Measurements from ENCODE around the gene RAB8B. TPM values are rescaled to one million over a fixed set of nuclear protein-coding genes. Genes with fewer than 3 reads are reported as not detected.

Gene RAB8B
- total and polyA plus RNA-seq, 4 donors: 34.4 to 104 (median 53.5) TPM

DNA sequence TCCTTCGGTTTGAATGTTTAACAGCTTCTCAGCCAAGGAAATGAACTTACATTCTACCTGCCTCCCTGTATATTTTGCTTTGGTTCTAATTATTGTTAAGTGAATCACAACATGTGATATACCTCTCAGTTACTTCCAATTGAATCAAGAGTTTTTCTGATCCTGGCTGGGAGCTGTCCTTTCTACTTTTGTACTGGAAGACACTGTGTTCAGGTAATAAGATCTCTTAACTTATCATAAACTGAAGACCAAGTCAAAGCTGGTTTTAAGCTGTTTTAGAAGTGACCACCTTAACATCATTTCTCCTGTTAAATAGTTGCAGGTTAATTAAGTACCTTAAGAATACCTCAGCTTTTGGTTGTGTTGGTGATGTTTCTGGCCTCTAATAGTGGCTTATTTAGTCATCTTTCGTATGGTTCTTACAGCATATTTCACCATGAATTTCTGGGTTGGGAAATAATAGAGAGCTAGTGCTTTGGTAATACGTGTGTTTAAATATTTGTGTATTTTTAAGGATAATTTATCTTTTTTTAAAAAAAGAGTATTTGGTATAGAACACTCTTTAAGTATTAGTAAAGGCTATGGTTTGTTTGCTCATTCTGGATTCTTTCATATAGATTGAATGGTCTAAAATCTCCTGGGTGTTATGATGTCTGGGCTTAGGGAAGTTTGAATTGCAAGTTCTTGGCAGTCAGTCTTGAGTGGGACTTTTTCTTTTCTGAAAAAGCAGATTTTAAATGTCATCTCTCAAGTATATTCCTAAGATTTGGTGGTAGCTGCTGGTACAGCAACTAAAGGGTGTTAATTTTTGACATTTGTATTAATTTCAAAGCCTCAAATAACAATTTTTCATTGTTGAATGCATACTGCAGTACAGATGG is 1.6 kb downstream of the RAB8B start:
- H3K27me3 ChIP-seq (ENCODE audit: control insufficient read depth, insufficient read depth, low read length): no peaks in the 10 kb centered on the region
- peaks cover 6% of the 10 kb centered on the region for H3K4me1 ChIP-seq (ENCODE audit: control insufficient read depth, insufficient read depth, low read length)
- no peaks in the 10 kb centered on the region for H3K36me3 ChIP-seq (ENCODE audit: control insufficient read depth, insufficient read depth, low read length)
- H3K27ac ChIP-seq (ENCODE audit: low read depth, low read length): peak overlapping the region; percentile 78
- no CpG with 5 or more reads among the region's 3 CpGs for WGBS (ENCODE audit: insufficient coverage)
- no peak for DNase-seq (ENCODE audit: low read depth in 4 of 6, low spot score in 6 of 6)
- H3K4me3 ChIP-seq (ENCODE audit: low read depth, low read length): peak overlapping the region; percentile 89
- H3K9me3 ChIP-seq (ENCODE audit: control insufficient read depth, insufficient read depth, low read length): no peaks in the 10 kb centered on the region

DNA sequence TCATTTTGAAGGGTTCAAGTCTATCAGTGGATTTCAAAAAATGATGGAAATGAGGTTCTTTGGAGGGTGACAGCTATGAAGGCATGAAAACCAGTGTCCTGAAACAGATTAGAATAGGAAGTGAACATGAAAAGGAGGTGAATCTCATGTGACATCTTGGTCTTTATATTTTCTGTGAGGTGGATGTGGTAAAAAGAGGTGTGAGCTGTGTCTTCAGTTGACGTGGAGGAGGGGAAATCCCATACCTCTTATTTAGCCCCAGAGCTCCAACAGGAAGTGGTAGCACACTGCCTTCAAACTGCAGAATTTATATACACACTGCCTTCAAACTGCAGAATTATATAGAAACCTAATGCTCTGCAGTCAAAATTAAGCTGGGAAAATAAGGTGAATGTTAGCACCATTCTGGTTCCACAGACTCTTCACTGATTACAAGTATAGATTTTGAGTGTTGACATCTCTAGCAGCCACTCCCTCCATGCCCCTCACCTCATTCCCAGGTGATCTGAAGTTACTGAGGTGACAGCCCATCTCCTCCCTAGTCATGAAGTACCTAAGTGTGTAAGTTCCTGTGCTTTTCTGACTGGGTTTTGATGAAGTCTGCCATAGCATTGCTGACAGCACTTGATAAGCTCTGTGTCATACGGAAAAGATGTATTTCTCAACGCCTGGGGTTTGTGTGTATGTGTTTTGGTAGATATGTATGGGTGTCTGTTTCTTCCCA is 2.7 kb downstream of the RAB8B start:
- peaks cover 6% of the 10 kb centered on the region for H3K4me1 ChIP-seq (ENCODE audit: control insufficient read depth, insufficient read depth, low read length)
- WGBS (ENCODE audit: insufficient coverage): 75% methylated on average over 2 of the region's 3 CpGs
- no peaks in the 10 kb centered on the region for H3K27me3 ChIP-seq (ENCODE audit: control insufficient read depth, insufficient read depth, low read length)
- no peak for DNase-seq (ENCODE audit: low read depth in 4 of 6, low spot score in 6 of 6)
- no peak overlapping the region for H3K4me3 ChIP-seq (ENCODE audit: low read depth, low read length)
- H3K27ac ChIP-seq (ENCODE audit: low read depth, low read length): no peak overlapping the region
- H3K9me3 ChIP-seq (ENCODE audit: control insufficient read depth, insufficient read depth, low read length): no peaks in the 10 kb centered on the region
- H3K36me3 ChIP-seq (ENCODE audit: control insufficient read depth, insufficient read depth, low read length): no peaks in the 10 kb centered on the region

DNA sequence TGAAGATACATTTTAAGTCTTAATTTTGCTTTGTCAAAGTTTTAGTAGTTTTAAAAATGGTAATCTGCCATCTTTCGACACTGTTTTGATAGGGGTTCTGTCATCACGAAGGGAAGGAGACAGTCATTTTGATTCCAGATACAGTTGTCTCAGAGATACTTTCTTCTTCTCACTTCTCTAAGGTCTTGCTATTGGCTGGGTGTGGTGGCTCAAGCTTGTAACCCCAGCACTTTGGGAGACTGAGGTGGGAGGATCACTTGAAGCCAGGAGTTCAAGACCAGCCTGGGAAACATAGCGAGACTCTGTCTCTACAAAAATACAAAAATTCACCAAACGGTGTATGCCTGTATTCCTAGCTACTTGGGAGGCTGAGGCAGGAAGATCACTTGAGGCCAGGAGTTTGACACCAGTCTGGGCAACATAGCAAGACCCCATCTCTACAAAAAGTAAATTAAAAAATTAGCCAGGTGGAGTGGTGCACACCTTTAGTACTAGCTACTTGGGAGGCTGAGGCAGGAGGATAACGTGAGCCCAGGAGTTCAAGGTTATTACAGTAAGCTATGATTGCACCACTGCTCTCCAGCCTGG is 3.3 kb downstream of the RAB8B start:
- H3K27ac ChIP-seq (ENCODE audit: low read depth, low read length): no peak overlapping the region
- no peak for DNase-seq (ENCODE audit: low read depth in 4 of 6, low spot score in 6 of 6)
- no peaks in the 10 kb centered on the region for H3K27me3 ChIP-seq (ENCODE audit: control insufficient read depth, insufficient read depth, low read length)
- no peaks in the 10 kb centered on the region for H3K9me3 ChIP-seq (ENCODE audit: control insufficient read depth, insufficient read depth, low read length)
- H3K4me3 ChIP-seq (ENCODE audit: low read depth, low read length): no peak overlapping the region
- peaks cover 9% of the 10 kb centered on the region for H3K4me1 ChIP-seq (ENCODE audit: control insufficient read depth, insufficient read depth, low read length)
- WGBS (ENCODE audit: insufficient coverage): 100% methylated on average over 1 of the region's 5 CpGs
- no peaks in the 10 kb centered on the region for H3K36me3 ChIP-seq (ENCODE audit: control insufficient read depth, insufficient read depth, low read length)

DNA sequence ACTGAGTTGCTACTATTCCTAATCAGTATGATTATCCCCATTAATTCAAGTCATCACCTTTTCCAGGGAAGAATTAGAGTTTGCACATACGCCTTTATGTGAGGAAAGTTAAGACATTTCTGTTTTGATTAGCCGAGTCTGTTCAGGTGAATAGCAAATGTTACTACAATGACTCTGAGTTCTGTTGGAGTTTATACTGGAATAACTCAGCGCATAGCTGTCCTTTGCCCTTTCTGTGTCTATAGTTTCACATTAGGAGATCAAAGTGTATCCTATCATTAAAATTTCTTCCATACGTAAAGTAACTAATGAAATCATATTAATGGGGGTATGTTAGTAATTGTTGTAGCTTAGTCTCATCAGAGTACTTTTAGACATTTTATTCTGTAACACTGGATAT is 4.9 kb downstream of the RAB8B start:
- Histone ChIP-seq H3K9me3 (ENCODE audit: control insufficient read depth, insufficient read depth, low read length) (no peaks in the 10 kb centered on the region), H3K4me1 (ENCODE audit: control insufficient read depth, insufficient read depth, low read length) (peaks cover 9% of the 10 kb centered on the region), H3K27ac (ENCODE audit: low read depth, low read length) (peak overlapping the region; percentile 33), H3K4me3 (ENCODE audit: low read depth, low read length) (no peak overlapping the region), H3K36me3 (ENCODE audit: control insufficient read depth, insufficient read depth, low read length) (no peaks in the 10 kb centered on the region), H3K27me3 (ENCODE audit: control insufficient read depth, insufficient read depth, low read length) (no peaks in the 10 kb centered on the region)
- WGBS (ENCODE audit: insufficient coverage): no CpG with 5 or more reads among the region's 4 CpGs
- no peak for DNase-seq (ENCODE audit: low read depth in 4 of 6, low spot score in 6 of 6)

DNA sequence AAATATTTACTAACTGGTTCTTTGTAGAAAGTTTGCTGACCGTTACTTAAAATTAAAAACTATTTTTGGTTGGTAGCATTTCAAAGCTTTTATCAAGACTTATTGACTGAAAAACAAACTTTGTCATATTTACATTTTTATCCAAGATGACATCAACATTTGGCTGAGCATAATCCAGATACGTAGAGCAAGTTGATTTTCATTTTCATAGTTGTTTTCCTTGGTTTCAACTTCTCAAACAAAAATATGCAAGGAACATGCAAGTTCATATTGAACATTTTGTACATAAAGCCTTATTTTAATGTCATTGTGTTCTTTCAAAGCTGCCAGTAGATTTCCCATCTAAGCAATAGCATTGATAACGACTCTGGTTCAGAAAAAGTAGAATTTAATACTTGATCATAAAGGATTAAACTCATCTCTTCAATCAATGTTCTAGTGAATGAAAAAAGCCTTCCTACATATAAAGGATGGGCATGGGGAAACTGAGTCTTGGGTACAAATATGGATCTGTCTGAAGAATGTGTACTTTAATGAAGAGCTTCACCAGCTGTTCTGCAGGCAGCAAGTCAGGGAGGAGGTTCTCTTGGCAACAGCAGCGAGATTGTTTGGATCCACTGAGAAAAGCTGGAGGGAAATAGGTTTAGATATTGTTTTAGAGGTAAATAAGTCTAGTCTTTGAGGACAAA is 5.6 kb downstream of the RAB8B start:
- H3K36me3 ChIP-seq (ENCODE audit: control insufficient read depth, insufficient read depth, low read length): no peaks in the 10 kb centered on the region
- WGBS (ENCODE audit: insufficient coverage): 29% methylated on average over 1 of the region's 4 CpGs
- peaks cover 9% of the 10 kb centered on the region for H3K4me1 ChIP-seq (ENCODE audit: control insufficient read depth, insufficient read depth, low read length)
- H3K27ac ChIP-seq (ENCODE audit: low read depth, low read length): peak overlapping the region; percentile 33
- no peak overlapping the region for H3K4me3 ChIP-seq (ENCODE audit: low read depth, low read length)
- no peak for DNase-seq (ENCODE audit: low read depth in 4 of 6, low spot score in 6 of 6)
- H3K9me3 ChIP-seq (ENCODE audit: control insufficient read depth, insufficient read depth, low read length): no peaks in the 10 kb centered on the region
- H3K27me3 ChIP-seq (ENCODE audit: control insufficient read depth, insufficient read depth, low read length): no peaks in the 10 kb centered on the region

DNA sequence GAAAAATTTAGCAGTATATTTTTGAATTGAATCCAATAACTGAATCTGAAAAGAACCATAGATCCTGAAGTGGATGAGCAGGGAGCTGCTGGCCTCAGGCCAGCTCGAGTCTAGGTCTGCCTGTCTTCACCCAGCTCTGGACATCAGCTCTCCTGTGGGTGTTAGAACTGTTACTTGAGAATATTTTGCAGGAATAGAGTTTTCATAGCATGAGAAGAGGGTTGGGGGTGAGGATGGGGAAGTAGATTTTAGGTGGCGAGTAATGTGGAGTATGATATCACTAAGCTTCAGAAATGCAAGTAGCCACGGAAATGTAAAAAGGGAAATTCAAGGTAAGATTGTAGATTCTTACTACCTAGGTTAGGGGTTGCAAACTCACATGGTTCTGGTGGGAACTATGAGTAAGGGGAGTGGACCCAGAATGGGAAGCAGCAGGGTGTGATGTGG is 6.2 kb downstream of the RAB8B start:
- H3K4me1 ChIP-seq (ENCODE audit: control insufficient read depth, insufficient read depth, low read length): peaks cover 9% of the 10 kb centered on the region
- 93% methylated on average over 3 of the region's 3 CpGs for WGBS (ENCODE audit: insufficient coverage)

DNA sequence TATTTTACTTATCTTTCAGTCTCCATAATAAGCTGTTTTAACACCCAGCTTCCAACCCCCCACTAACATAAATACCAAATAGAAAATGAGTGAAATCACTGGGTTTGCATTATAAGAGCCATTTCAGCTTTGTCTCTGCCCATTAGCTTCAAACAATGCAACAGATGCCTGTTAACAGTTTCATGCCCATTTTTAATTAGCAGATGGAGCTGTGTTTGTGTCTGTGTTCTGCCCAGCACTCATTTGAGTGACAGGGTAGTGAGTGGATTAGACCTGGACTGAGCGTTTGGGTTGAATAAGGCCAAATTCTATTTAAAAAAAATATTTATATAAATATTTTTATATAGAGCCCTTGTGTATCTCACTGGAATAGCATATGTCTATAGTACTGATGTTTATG is 7.4 kb downstream of the RAB8B start:
- H3K27me3 ChIP-seq (ENCODE audit: control insufficient read depth, insufficient read depth, low read length): no peaks in the 10 kb centered on the region
- H3K4me1 ChIP-seq (ENCODE audit: control insufficient read depth, insufficient read depth, low read length): peaks cover 11% of the 10 kb centered on the region
- no peaks in the 10 kb centered on the region for H3K36me3 ChIP-seq (ENCODE audit: control insufficient read depth, insufficient read depth, low read length)
- DNase-seq (ENCODE audit: low read depth in 4 of 6, low spot score in 6 of 6): peak in 2 of 6 donors; percentile 32 to 74
- WGBS (ENCODE audit: insufficient coverage): no CpG with 5 or more reads among the region's 1 CpG
- no peak overlapping the region for H3K27ac ChIP-seq (ENCODE audit: low read depth, low read length)
- no peak overlapping the region for H3K4me3 ChIP-seq (ENCODE audit: low read depth, low read length)
- no peaks in the 10 kb centered on the region for H3K9me3 ChIP-seq (ENCODE audit: control insufficient read depth, insufficient read depth, low read length)

More for the DNA sequence above, 6.2 kb downstream of the RAB8B start:
- Histone ChIP-seq H3K36me3 (ENCODE audit: control insufficient read depth, insufficient read depth, low read length) (no peaks in the 10 kb centered on the region), H3K27me3 (ENCODE audit: control insufficient read depth, insufficient read depth, low read length) (no peaks in the 10 kb centered on the region), H3K9me3 (ENCODE audit: control insufficient read depth, insufficient read depth, low read length) (no peaks in the 10 kb centered on the region), H3K4me3 (ENCODE audit: low read depth, low read length) (no peak overlapping the region), H3K27ac (ENCODE audit: low read depth, low read length) (no peak overlapping the region)
- DNase-seq (ENCODE audit: low read depth in 4 of 6, low spot score in 6 of 6): peak in 1 of 6 donors; percentile 25

DNA sequence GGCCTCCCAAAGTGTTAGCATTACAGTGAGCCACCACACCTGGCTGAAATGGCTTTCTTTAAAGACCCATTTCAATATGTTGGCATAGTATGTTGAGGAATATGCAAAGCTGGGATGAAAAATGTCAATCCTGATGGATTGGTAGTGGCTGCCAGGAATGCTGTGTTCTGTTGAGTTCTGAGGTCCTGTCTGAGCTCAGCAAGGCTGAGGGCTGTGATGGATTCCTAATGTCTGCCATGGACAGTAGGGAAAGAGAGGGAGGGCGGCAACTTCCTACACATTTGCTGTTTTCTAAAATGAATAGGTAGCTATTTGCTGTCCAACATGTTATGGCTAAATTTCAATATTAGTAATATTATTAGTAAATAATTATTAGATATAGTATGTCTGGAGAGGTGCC is 8.2 kb downstream of the RAB8B start:
- peaks cover 16% of the 10 kb centered on the region for H3K4me1 ChIP-seq (ENCODE audit: control insufficient read depth, insufficient read depth, low read length)
- WGBS (ENCODE audit: insufficient coverage): no CpG with 5 or more reads among the region's 1 CpG

More for the DNA sequence above, 8.2 kb downstream of the RAB8B start:
- Histone ChIP-seq H3K4me3 (ENCODE audit: low read depth, low read length) (no peak overlapping the region), H3K27ac (ENCODE audit: low read depth, low read length) (no peak overlapping the region), H3K27me3 (ENCODE audit: control insufficient read depth, insufficient read depth, low read length) (no peaks in the 10 kb centered on the region), H3K9me3 (ENCODE audit: control insufficient read depth, insufficient read depth, low read length) (no peaks in the 10 kb centered on the region), H3K36me3 (ENCODE audit: control insufficient read depth, insufficient read depth, low read length) (no peaks in the 10 kb centered on the region)
- no peak for DNase-seq (ENCODE audit: low read depth in 4 of 6, low spot score in 6 of 6)

Measured in spinal cord (tissue), 10 donors.